SU-DHL-6 (cell line): ENCODE results near the gene PCP4L1.

ENCODE experiments used
- EZH2phosphoT487 ChIP-seq: fragments of 200-600 bp; sonication (generic), shearing (Covaris generic); conservative IDR thresholded peaks from 2 replicates; pipeline ENCODE4 v1.6.1; 2018; ENCODE audit warnings: mild to moderate bottlenecking, antibody characterized with exemption, low read length, moderate library complexity, mixed read lengths
- TF ChIP-seq, protein P1 (sequence below): fragments of 200-600 bp; sonication (generic); IDR thresholded peaks from one replicate; pipeline ENCODE4 v1.5.1; 2017; ENCODE audit warnings: antibody characterized with exemption, mild to moderate bottlenecking, low read length, moderate library complexity; ENCODE audit not compliant: insufficient read depth, poor library complexity, severe bottlenecking

- TF ChIP-seq, protein P1, sequence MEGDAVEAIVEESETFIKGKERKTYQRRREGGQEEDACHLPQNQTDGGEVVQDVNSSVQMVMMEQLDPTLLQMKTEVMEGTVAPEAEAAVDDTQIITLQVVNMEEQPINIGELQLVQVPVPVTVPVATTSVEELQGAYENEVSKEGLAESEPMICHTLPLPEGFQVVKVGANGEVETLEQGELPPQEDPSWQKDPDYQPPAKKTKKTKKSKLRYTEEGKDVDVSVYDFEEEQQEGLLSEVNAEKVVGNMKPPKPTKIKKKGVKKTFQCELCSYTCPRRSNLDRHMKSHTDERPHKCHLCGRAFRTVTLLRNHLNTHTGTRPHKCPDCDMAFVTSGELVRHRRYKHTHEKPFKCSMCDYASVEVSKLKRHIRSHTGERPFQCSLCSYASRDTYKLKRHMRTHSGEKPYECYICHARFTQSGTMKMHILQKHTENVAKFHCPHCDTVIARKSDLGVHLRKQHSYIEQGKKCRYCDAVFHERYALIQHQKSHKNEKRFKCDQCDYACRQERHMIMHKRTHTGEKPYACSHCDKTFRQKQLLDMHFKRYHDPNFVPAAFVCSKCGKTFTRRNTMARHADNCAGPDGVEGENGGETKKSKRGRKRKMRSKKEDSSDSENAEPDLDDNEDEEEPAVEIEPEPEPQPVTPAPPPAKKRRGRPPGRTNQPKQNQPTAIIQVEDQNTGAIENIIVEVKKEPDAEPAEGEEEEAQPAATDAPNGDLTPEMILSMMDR = no peak
- TF ChIP-seq EZH2phosphoT487 = no peak
These were observed 24.4 kb downstream of the PCP4L1 start for GRCh38 chr1:161282991-161283390.
